HG03039 (cell line): ENCODE results near the gene CLDN7.

ENCODE experiments used
- ATAC-seq: cut with Tn5 transposase; IDR thresholded peaks from one replicate; pipeline ENCODE4 v1.9.1; 2021; ENCODE audit warnings: mild to moderate bottlenecking, moderate library complexity; ENCODE audit not compliant: unreplicated experiment

The CLDN7 gene

DNA sequence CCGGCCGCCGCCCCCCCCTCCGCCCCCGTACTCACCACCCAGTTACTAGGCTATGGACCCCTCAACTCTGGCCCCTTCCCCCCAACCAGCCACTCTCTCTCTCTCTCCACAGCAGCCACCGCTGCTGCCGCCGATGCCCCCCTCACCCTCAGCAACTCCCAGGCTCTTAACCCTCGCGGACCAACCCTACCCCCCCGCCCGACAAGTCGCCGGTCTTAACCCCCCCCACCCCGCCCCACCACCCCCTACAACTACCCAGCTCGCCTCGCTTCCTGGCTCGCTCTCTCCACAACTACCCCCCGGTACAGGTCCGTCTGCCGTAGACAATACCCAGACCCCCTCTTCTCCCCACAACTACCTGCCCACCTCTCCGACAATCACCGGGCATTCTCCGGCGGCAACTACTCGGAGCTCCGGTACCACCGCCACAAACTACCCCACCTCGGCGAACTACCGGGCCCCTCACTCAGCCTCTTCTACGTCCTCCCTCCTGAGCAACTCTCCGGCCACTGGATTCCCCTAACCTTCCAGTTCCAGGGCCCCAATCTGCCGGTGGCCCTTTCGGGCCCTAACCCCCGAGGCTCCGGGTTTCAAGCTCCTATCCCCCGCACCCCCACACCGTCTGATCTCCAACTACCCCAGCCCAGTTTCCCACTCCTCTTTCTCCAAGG lies 23.7 kb downstream of the CLDN7 start:
- no peak for ATAC-seq

DNA sequence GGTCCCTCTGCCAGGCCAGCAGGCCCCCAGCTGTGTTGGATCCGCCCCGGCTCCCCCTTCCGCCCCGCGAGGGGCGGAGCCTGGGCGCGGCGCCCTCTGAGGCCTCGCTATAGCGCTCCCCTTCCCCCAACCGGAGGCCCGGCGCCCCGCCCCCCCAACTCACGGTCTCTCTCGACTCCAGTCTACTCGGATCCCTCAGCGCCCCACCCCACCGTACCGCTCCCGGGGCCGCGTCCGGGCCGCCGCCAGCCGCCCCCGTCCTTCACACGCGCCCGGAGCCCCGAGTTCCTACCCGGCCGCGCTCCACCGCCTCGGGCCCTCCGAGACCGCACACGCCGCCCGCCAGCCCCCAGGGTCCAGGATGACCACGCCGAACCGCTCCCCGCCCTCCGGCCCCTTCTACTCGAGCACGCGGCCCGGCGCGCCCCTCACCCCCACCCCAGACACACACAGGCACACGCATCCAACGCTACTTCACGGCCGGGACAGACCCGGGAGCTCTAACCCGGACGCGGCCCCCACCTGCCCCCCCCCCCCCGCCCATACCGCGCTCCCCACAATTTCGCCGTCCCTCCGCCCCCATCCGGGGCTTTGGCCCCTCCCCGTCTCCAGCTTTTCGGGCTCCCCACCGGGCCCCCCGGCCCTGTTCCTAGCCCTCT lies 24.4 kb downstream of the CLDN7 start:
- ATAC-seq = no peak

DNA sequence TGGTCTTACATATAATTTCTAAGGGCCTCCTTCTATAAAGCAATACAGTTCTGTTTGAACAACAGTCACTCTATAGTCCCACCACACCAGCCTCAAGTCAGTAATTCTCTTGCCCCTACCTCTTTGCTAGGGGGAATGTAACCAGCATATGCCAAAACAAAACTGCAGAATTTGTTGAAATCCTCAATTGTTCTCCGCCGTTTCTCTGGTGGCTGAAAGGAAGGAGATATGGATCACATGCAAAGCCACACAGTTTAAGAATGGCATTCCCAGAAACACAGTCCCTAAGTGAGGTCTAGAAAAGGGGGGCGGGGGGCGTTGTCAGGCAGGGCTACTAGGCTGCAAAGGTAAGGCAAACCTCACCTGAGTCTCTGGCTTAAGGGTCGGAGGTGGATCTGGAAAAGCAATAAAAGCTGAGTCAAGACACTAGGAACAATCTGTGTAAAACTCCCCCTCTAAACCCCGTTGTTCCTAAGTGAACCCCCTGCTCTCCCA lies 25.0 kb downstream of the CLDN7 start:
- no peak for ATAC-seq

DNA sequence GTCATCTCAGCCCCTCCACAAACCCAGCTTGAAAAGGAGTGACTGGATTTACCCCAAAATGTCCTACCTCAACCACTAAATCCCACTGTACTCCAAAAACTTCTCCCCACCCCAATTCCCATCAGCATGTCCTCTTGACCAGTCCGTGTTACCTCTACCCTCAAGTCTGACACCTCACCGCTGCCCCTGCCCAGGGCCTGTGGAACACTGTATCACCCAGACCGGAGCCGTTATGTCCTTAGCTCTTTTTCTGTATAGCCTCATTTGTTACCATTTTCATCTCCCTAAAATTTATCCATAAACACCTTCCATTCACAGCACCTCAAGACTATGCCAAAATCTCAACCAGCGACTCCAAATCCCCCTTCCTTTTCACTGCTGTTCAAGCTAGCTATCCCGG lies 25.5 kb downstream of the CLDN7 start:
- no peak for ATAC-seq

DNA sequence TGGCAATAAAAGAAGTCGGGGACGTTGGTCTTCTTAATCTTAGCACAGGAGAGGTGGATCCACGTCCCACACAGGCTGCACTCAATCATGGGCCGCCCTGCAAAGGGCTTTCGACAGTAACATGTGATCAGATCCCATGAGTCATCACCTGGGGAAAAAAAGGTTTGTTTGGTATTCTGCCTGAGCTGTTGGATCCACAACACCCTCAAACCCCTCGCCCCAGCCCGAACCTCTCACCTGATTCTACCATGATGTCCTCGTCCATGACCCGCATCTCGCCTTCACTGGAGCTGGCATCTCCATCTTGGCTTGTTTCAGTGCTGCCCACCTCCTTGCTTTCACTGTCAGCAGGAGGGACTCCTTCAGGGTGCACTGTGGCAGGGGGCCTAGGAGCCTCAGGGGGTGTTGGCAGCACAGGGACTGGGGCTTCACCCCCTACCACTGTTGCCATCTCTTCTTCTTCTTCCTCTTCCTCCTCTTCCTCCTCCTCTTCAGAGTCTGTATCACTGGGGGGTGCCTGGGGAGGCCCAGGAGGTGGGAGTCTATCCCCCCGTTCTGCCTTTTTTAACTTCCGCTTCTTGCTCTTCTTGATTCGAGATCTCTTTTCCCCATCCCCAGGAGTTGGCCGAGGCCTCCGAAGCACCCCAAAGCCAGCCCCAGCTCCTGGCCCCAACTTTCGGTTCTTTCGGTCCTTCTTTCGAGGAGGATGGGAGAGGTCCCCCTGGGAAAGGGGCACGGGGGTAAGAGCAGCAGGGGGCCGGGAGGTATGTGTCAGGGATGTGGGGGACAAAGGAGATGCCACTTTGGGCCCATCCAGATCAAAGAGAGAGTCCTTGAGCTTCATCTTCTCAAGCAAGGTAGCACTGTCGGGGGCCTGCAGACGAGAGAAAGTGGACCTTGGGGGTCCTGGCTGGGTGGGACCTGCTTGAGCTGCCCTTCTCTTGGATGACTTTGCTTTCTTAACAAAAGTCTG lies 26.3 kb downstream of the CLDN7 start:
- ATAC-seq = no peak

DNA sequence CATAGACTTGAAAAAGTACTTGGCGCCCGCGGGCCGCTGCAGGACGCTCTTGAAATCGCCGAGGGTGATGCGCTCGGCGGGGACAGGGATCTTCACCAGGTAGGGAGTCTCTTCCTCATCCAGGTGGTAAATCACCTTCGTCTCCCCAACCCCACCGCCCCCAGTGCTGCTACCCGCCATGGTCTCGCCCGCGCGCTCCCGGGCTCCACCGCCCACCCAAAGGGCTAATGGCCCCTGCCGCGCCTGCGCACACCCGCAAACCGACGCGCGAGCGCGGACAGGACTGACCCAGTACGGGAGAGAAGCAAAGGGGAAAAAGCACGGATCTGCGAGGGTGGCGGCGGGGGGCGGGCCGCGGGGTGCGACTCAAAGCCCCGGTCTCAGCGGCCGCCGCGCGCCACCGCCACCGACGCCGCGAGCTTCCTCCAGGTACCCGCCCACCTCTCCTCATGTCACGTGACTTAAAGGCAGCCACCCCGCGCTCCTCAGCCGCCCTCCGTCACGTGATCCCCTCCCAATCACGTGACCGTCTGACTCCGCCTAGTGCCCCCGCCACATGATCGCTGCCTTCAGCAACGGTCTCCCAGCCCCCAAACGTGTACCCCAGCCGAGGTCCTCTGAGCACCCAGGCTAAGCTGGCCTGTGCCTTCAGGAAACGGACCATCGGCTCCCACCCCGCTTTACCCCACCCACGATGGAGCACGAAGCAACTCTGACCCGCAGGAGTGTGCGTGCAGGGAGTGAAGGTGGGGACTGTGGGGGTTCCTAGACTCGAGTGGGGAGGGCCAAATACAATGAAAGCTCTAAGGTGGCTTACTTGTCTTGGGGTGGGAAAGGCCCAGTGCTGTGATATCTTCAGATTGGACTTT lies 28.0 kb downstream of the CLDN7 start, which contains the start of gene DVL2:
Gene DVL2, minus strand, starts transcription at position 435 of the 869 bp plus-strand sequence. Its CDS starts 255 bp downstream, at position 180.
- ATAC-seq = peak; percentile 45

DNA sequence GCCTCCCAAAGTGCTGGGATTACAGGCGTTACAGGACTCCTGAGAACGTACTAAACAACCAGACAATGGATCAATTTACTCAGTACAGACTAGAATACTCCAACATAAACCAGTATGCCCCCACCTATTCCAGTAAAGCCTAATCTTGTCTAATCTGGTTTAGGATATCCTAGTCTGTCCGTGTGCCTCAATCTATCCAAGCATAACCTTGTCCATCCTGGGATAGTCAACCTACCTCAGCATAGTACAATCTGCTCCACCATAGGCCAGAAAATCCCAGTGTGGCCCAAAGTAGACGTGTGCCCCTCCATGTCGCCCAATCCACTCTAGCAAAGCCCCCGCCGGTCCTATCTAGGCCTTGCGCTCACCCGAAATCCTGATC lies 28.6 kb downstream of the CLDN7 start:
- no peak for ATAC-seq

DNA sequence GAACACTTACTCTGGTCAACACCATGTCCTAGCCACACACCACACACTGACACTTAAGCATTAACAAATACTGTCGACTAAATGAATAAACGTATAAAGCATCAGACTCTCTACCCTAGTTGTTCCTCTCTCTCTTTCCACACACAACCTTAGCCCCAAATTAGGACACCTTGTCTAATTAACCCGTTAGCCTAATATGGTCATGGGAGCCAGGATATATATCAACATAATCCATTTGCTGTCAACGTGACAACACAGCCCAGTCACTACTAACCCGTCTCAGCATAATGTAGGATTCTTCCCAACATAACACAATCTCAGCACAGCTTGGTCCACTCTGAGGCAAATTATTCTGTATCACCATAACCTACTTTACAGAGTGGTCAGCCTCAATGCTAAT lies 30.2 kb downstream of the CLDN7 start:
- no peak for ATAC-seq

DNA sequence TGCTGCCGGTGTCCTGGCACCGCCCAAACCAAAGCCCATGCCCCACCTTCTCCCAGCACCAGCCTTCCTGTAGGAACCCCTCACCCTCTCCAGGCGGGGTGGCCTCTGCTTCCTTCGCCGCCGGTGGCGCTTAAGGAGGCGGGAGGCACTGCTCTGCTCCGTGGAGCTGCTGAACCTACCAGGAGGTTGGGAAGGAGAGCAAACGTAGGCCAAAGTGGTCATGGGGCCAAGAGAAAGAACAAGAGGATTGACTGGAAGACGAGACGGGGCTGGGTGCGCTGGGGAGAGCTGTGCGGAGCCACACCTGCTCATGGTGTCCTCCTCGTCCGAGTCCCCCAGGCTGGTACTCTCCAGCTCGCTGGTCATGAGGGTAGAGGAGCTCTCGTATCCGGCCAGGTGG lies 32.8 kb downstream of the CLDN7 start:
- ATAC-seq = no peak

DNA sequence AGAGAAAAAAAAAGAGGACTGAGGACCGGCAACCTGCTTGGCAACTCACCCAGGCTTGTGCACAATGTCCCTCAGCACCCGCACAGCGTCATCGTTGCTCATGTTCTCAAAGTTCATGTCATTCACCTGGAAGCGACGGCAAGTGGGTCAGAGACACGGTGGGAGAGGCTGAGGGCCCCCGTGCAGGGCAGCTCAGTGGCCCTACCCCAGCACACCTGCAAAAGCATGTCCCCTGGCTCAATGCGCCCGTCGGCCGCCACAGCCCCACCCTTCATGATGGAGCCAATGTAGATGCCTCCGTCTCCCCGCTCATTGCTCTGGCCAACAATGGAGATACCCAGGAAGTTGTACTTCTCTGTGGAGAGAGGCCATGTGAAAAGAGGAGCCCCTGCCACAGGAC lies 33.4 kb downstream of the CLDN7 start:
- no peak for ATAC-seq

DNA sequence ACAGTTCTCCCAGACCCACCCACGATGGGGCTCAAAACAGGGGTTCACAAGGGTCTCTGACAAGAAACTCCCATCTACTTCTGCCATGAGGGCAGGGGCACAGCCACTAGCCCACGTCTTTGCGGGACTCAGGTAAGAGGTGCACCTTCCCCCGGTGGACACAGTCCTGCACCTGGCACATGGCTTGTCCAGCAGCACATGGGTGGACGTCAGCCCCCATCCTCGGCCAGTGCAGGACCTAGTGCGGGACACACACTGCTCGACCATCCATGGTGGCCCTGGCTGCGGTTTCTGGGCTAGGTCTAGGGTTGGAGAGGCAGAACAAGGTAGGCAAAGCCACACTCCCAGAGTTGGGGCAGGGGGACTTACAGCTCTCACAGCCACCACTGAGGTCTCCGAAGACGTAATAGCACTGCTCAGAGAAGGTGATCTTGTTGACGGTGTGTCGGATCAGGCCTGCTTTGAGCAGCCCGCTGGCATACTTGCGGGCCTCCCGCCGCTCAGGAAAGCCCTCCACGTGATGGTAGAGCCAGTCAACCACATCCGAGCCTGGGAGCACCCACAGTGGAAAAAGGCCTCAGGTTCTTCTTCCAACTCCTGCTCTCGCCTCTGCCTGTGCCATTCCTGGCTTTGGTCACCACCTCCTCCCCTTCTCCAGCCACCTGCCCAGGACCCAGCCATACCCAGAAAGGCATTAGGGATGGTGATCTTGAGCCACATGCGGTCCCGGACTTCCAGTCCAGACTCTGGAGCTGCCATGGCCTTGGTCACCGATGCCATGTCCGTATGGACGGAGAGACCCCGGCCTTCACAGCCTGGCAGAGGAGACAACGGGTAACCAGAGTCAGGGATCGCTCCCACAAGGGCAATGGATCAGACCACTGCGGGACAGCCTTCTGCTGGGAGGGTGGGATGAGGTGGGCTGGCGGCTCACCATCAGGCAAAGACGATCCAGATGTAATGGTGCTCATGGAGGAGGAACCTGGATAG lies 35.3 kb downstream of the CLDN7 start:
- ATAC-seq = no peak

DNA sequence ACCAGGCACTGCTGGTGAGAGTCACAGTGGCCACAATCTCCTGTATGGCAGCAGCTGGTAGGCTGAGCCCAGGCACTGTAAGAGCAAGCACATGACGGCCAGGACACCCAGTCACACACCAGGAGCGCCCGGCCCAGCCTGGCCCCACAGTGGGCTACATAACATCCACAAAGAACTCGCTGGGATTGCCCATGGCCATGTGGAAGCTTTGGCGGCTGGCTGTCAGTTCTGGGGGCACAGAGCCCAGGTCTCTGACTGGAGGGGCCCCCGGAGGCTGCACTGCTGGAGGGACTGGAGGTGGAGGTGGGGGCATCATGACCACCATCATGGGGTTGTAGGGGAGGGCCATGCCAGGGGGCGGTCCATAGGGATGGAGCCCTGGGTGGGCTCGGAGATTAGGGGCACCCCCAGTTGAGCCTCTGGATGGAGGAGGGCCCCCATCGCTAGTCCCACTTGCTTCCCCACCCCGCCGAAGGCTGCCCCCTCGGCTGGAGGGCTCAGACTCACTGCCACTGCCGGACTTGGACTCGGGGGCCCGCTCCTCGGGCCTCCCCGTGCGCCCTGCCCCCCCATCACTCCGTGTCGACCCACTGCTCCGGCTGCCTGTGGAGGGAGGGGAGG lies 36.5 kb downstream of the CLDN7 start:
- ATAC-seq = no peak

DNA sequence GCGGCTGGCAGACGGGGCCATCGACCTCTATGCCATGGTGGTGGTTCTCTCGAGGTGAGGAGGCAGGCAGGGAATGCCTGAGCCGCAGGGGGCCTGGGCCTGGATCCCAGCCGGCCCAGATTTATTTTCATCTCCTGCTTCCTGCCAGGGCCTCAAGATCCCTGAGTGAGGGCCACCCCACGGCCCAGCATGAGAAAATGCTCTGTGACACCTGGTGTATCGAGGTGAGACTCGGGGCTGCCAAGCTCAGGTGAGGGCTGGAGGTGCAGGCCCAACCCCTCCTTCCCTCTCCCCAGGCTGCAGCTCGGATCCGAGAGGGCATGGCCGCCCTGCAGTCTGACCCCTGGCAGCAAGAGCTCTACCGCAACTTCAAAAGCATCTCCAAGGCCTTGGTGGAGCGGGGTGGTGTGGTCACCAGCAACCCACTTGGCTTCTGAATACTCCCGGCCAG lies 37.6 kb downstream of the CLDN7 start:
- ATAC-seq = no peak

DNA sequence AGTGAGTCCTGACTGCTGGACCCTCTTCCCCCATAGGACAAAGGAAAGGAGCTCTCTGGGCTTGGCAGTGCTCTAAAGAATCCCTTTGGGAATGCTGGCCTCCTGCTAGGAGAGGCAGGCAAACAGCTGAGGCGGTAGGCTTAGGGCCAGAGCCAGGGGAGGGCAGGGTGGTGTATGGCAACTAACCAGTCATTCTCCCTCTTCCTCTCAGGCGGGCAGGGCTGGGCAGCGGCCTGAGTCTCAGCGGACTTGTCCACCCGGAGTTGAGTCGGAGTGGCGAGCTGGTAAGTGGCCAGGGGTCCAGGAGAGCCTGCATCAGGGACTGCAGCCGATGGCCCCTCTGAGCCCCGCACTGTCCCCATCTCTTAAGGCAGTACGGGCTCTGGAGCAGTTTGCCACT lies 38.2 kb downstream of the CLDN7 start:
- ATAC-seq = no peak

DNA sequence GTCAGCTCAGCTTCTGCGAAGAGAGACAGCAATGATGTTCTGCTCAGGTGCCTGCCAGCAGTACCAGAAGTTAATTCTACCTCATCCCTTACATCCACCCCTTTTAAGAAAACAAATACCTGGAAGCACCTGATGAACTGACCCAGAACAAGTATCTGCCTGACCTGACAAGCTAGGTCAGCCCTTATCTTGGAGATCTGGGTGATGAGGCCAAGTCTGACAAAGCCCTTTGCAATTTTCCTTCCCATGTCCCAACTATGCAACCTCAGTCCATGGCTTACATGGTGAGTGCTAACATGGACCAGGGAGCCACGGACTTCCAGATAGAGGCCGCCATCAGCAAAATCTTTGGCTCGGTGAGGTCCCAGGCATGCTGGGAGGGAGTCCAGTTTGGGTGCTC lies 38.9 kb downstream of the CLDN7 start:
- ATAC-seq = no peak

DNA sequence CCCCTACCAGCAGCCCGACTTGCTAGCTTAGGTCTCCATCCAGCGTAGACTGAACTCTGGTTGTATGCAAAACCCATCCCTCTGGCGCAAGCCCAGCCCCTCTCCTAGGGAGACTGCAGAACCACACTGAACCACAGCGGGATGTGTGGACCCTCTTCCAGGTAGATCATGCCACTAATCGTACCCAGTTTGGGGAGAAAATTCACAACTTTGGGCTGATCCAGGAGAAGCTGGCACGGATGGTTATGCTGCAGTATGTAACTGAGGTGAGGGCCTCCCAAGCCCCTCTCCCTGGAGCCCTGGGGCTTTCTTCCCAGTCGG lies 39.3 kb downstream of the CLDN7 start:
- ATAC-seq = no peak

DNA sequence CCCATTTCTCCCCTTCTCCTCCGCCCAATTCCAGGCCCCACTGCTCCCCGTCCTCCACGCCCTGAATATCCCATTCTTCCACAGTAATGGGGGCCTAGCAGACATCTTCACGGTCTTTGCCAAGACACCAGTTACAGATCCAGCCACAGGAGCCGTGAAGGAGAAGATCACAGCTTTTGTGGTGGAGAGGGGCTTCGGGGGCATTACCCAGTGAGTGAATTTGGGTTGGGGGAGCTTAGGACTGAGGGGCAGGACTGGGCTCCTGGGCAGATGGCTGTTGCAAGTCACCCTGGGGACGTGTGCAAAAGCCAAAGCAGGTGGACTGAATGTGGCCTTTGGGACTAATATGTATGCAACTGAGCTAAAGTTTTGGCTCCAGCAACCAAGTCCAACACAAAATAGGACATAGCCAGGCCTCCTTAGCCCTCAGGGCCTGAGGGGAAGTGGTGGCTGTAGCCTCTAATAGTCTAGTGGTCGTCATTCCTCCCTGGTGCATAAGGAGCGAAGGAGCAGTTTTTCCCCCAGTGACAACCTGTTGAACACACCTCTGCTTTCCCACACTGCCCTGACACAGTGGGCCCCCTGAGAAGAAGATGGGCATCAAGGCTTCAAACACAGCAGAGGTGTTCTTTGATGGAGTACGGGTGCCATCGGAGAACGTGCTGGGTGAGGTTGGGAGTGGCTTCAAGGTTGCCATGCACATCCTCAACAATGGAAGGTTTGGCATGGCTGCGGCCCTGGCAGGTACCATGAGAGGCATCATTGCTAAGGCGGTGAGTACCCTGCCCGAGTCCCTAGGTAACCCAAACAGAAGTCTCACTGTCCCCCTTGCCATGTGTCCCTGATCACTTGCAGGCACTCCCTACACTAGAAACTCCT lies 39.9 kb downstream of the CLDN7 start:
- no peak for ATAC-seq
